WTC11 (cell line): ENCODE results near the gene P2RY11. TPM values are rescaled to one million over a fixed set of nuclear protein-coding genes. Genes with fewer than 3 reads are reported as not detected.

Source experiments
- ATAC-seq: fragments of 200-7000 bp; cut with Tn5 transposase; 2 replicates; pipeline ENCODE4 v1.10.0; 2021; ENCODE audit warnings: mild to moderate bottlenecking, moderate library complexity
- CTCF ChIA-PET: fragments of 300-600 bp; sonication (Branson Sonifier 250); formaldehyde crosslinking; loops from one replicate; lab custom pipeline; 2021; ENCODE audit warnings: antibody characterized with exemption; lab: Charles Lee
- POLR2A ChIA-PET: fragments of 350-600 bp; sonication (Branson Sonifier 250); formaldehyde crosslinking; loops from one replicate; lab custom pipeline; 2021; ENCODE audit warnings: antibody characterized with exemption; lab: Charles Lee
- DNase-seq: peaks from one replicate; pipeline ENCODE4 v3.0.0; 2021; ENCODE audit warnings: low spot score
- H3K27ac Mint-ChIP-seq: 2 replicates; pipeline ENCODE4 v1.8.0; 2021; ENCODE audit warnings: mixed read lengths
- H3K27me3 Mint-ChIP-seq: 2 replicates; pipeline ENCODE4 v1.8.0; 2021; ENCODE audit warnings: low read depth, mild to moderate bottlenecking, moderate library complexity, mixed read lengths
- H3K36me3 Mint-ChIP-seq: 2 replicates; pipeline ENCODE4 v1.8.0; 2021; ENCODE audit warnings: mixed read lengths
- H3K4me1 Mint-ChIP-seq: 2 replicates; pipeline ENCODE4 v1.8.0; 2022; ENCODE audit warnings: mixed read lengths
- H3K4me3 Mint-ChIP-seq: 2 replicates; pipeline ENCODE4 v1.8.0; 2021; ENCODE audit warnings: mild to moderate bottlenecking, moderate library complexity, mixed read lengths
- H3K9me3 Mint-ChIP-seq: 2 replicates; pipeline ENCODE4 v1.8.0; 2021; ENCODE audit warnings: mixed read lengths
- ATF1 ChIP-seq: sonication (generic); formaldehyde crosslinking; IDR thresholded peaks from 2 replicates; pipeline ENCODE4 v1.8.1; 2023; ENCODE audit warnings: mild to moderate bottlenecking, moderate library complexity, missing genetic modification reagents
- FOXJ3 ChIP-seq: sonication (generic); formaldehyde crosslinking; IDR thresholded peaks from 2 replicates; pipeline ENCODE4 v1.9.0; 2021; ENCODE audit warnings: missing genetic modification reagents, mild to moderate bottlenecking, borderline replicate concordance
- FOXK1 ChIP-seq: sonication (generic); formaldehyde crosslinking; IDR thresholded peaks from 2 replicates; pipeline ENCODE4 v1.8.0; 2022; ENCODE audit warnings: mild to moderate bottlenecking, moderate library complexity, missing genetic modification reagents
- GABPB1 ChIP-seq: sonication (generic); formaldehyde crosslinking; IDR thresholded peaks from 2 replicates; pipeline ENCODE4 v1.8.1; 2023; ENCODE audit warnings: mild to moderate bottlenecking, missing genetic modification reagents
- NR2C2 ChIP-seq: sonication (generic); formaldehyde crosslinking; IDR thresholded peaks from 2 replicates; pipeline ENCODE4 v1.8.0; 2022; ENCODE audit warnings: mild to moderate bottlenecking, missing genetic modification reagents
- NR3C1 ChIP-seq: sonication (generic); formaldehyde crosslinking; conservative IDR thresholded peaks from 2 replicates; pipeline ENCODE4 v1.8.1; 2023; ENCODE audit warnings: low read depth, mild to moderate bottlenecking, missing genetic modification reagents
- OVOL2 ChIP-seq: fragments of 250-450 bp; sonication (Bioruptor Pico); IDR thresholded peaks from 2 replicates; pipeline ENCODE4 v1.9.0; 2021; ENCODE audit warnings: mild to moderate bottlenecking, borderline replicate concordance
- PRRX2 ChIP-seq: fragments of 250-450 bp; sonication (Bioruptor Pico); IDR thresholded peaks from 2 replicates; pipeline ENCODE4 v1.8.0; 2021; ENCODE audit warnings: mild to moderate bottlenecking
- ZNF121 ChIP-seq: sonication (generic); formaldehyde crosslinking; IDR thresholded peaks from 2 replicates; pipeline ENCODE4 v1.8.0; 2023; ENCODE audit warnings: missing genetic modification reagents
- ZNF423 ChIP-seq: fragments of 250-450 bp; sonication (Bioruptor Pico); IDR thresholded peaks from 2 replicates; pipeline ENCODE4 v2.1.2; 2022; ENCODE audit warnings: mild to moderate bottlenecking, moderate library complexity
- total RNA-seq: library from RNA; stranded (reverse); gene quantifications from 3 replicates; pipeline ENCODE4 v1.2.3, GENCODE V29; 2021
- TF ChIP-seq, protein P1 (sequence below): sonication (generic); formaldehyde crosslinking; IDR thresholded peaks from 2 replicates; pipeline ENCODE4 v1.8.1; 2023; ENCODE audit warnings: mild to moderate bottlenecking, missing genetic modification reagents
- TF ChIP-seq, protein P2 (sequence below): sonication (generic); formaldehyde crosslinking; IDR thresholded peaks from 2 replicates; pipeline ENCODE4 v1.8.1; 2023; ENCODE audit warnings: mild to moderate bottlenecking, missing genetic modification reagents, borderline replicate concordance
- TF ChIP-seq, protein P3 (sequence below): sonication (generic); formaldehyde crosslinking; IDR thresholded peaks from 2 replicates; pipeline ENCODE4 v1.8.0; 2022; ENCODE audit warnings: mild to moderate bottlenecking, missing genetic modification reagents
- TF ChIP-seq, protein P4 (sequence below): fragments of 250-450 bp; sonication (Bioruptor Pico); IDR thresholded peaks from 2 replicates; pipeline ENCODE4 v1.9.0; 2021; ENCODE audit warnings: mild to moderate bottlenecking
- TF ChIP-seq, protein P5 (sequence below): sonication (generic); formaldehyde crosslinking; IDR thresholded peaks from 2 replicates; pipeline ENCODE4 v1.8.0; 2023; ENCODE audit warnings: mild to moderate bottlenecking, missing genetic modification reagents
- TF ChIP-seq, protein P6 (sequence below): sonication (generic); formaldehyde crosslinking; IDR thresholded peaks from 2 replicates; pipeline ENCODE4 v1.8.0; 2022; ENCODE audit warnings: mild to moderate bottlenecking, missing genetic modification reagents

The P2RY11 gene
- total RNA-seq, 1 experiment from 2014 or later: 21.0 TPM

DNA sequence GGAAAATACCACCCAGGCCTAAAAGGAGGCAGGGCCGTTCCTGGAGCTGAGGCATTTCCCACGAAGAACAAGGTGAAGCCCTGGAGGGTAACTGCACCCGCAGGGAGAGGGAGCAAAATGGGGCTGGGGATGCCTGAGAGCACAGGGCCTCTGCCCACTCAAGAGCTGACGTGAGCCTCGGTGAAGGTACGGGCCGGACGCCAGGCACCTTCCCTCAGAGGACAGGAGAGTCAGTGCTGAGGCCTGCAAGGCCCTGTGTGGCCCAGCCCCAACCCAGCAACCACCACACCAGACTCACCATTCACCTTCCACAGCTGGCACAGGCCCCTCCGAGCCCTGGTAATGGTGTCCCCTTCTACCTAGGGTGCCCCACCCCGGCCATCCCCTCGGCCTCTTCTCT is 47.0 kb downstream of the P2RY11 start (continued):
- TF ChIP-seq, protein P1, sequence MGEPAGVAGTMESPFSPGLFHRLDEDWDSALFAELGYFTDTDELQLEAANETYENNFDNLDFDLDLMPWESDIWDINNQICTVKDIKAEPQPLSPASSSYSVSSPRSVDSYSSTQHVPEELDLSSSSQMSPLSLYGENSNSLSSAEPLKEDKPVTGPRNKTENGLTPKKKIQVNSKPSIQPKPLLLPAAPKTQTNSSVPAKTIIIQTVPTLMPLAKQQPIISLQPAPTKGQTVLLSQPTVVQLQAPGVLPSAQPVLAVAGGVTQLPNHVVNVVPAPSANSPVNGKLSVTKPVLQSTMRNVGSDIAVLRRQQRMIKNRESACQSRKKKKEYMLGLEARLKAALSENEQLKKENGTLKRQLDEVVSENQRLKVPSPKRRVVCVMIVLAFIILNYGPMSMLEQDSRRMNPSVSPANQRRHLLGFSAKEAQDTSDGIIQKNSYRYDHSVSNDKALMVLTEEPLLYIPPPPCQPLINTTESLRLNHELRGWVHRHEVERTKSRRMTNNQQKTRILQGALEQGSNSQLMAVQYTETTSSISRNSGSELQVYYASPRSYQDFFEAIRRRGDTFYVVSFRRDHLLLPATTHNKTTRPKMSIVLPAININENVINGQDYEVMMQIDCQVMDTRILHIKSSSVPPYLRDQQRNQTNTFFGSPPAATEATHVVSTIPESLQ (CRISPR knock-in tag): no peak
- TF ChIP-seq, protein P2, sequence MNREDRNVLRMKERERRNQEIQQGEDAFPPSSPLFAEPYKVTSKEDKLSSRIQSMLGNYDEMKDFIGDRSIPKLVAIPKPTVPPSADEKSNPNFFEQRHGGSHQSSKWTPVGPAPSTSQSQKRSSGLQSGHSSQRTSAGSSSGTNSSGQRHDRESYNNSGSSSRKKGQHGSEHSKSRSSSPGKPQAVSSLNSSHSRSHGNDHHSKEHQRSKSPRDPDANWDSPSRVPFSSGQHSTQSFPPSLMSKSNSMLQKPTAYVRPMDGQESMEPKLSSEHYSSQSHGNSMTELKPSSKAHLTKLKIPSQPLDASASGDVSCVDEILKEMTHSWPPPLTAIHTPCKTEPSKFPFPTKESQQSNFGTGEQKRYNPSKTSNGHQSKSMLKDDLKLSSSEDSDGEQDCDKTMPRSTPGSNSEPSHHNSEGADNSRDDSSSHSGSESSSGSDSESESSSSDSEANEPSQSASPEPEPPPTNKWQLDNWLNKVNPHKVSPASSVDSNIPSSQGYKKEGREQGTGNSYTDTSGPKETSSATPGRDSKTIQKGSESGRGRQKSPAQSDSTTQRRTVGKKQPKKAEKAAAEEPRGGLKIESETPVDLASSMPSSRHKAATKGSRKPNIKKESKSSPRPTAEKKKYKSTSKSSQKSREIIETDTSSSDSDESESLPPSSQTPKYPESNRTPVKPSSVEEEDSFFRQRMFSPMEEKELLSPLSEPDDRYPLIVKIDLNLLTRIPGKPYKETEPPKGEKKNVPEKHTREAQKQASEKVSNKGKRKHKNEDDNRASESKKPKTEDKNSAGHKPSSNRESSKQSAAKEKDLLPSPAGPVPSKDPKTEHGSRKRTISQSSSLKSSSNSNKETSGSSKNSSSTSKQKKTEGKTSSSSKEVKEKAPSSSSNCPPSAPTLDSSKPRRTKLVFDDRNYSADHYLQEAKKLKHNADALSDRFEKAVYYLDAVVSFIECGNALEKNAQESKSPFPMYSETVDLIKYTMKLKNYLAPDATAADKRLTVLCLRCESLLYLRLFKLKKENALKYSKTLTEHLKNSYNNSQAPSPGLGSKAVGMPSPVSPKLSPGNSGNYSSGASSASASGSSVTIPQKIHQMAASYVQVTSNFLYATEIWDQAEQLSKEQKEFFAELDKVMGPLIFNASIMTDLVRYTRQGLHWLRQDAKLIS (CRISPR knock-in tag): no peak

DNA sequence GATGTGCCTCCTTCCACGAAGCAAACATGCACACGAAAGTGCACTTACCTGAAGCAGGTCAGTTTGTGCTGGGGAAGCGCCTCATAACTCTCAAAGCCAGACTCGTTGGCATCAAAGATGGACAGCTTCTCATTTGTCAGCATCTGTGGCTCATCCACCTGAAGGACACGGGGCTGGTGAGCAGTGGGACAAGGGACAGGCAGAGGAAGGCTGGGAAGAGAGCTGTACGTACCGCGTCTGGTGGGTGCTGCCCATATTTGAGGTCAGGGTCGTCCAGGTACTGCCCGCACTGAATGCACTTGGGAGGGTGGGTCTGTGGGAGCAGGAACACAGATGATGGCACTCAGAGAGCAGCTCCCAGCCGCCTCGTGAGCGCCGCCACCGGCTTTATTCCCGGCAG is 48.1 kb downstream of the P2RY11 start:
- H3K27me3 Mint-ChIP-seq: no peaks in the 10 kb centered on the region
- H3K27ac Mint-ChIP-seq: no peak overlapping the region
- H3K4me3 Mint-ChIP-seq: no peak overlapping the region
- no peaks in the 10 kb centered on the region for H3K4me1 Mint-ChIP-seq
- peaks cover 79% of the 10 kb centered on the region for H3K36me3 Mint-ChIP-seq
- POLR2A ChIA-PET: no interaction called here
- no peak for ATAC-seq
- DNase-seq: no peak
- CTCF ChIA-PET: no interaction called here
- TF ChIP-seq ATF1: no peak
- no peak for TF ChIP-seq FOXK1 (CRISPR knock-in tag)
- TF ChIP-seq PRRX2: no peak
- no peak for TF ChIP-seq ZNF423 (CRISPR knock-in tag)
- TF ChIP-seq, protein P3, sequence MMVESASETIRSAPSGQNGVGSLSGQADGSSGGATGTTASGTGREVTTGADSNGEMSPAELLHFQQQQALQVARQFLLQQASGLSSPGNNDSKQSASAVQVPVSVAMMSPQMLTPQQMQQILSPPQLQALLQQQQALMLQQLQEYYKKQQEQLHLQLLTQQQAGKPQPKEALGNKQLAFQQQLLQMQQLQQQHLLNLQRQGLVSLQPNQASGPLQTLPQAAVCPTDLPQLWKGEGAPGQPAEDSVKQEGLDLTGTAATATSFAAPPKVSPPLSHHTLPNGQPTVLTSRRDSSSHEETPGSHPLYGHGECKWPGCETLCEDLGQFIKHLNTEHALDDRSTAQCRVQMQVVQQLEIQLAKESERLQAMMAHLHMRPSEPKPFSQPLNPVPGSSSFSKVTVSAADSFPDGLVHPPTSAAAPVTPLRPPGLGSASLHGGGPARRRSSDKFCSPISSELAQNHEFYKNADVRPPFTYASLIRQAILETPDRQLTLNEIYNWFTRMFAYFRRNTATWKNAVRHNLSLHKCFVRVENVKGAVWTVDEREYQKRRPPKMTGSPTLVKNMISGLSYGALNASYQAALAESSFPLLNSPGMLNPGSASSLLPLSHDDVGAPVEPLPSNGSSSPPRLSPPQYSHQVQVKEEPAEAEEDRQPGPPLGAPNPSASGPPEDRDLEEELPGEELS (CRISPR knock-in tag): no peak
- TF ChIP-seq NR3C1 (CRISPR knock-in tag): no peak
- TF ChIP-seq, protein P4, sequence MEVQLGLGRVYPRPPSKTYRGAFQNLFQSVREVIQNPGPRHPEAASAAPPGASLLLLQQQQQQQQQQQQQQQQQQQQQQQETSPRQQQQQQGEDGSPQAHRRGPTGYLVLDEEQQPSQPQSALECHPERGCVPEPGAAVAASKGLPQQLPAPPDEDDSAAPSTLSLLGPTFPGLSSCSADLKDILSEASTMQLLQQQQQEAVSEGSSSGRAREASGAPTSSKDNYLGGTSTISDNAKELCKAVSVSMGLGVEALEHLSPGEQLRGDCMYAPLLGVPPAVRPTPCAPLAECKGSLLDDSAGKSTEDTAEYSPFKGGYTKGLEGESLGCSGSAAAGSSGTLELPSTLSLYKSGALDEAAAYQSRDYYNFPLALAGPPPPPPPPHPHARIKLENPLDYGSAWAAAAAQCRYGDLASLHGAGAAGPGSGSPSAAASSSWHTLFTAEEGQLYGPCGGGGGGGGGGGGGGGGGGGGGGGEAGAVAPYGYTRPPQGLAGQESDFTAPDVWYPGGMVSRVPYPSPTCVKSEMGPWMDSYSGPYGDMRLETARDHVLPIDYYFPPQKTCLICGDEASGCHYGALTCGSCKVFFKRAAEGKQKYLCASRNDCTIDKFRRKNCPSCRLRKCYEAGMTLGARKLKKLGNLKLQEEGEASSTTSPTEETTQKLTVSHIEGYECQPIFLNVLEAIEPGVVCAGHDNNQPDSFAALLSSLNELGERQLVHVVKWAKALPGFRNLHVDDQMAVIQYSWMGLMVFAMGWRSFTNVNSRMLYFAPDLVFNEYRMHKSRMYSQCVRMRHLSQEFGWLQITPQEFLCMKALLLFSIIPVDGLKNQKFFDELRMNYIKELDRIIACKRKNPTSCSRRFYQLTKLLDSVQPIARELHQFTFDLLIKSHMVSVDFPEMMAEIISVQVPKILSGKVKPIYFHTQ (CRISPR knock-in tag): no peak
- TF ChIP-seq NR2C2 (CRISPR knock-in tag): no peak
- no peak for TF ChIP-seq ZNF121 (CRISPR knock-in tag)
- no peak for TF ChIP-seq FOXJ3 (CRISPR knock-in tag)
- no peak for TF ChIP-seq OVOL2 (CRISPR knock-in tag)
- TF ChIP-seq, protein P5, sequence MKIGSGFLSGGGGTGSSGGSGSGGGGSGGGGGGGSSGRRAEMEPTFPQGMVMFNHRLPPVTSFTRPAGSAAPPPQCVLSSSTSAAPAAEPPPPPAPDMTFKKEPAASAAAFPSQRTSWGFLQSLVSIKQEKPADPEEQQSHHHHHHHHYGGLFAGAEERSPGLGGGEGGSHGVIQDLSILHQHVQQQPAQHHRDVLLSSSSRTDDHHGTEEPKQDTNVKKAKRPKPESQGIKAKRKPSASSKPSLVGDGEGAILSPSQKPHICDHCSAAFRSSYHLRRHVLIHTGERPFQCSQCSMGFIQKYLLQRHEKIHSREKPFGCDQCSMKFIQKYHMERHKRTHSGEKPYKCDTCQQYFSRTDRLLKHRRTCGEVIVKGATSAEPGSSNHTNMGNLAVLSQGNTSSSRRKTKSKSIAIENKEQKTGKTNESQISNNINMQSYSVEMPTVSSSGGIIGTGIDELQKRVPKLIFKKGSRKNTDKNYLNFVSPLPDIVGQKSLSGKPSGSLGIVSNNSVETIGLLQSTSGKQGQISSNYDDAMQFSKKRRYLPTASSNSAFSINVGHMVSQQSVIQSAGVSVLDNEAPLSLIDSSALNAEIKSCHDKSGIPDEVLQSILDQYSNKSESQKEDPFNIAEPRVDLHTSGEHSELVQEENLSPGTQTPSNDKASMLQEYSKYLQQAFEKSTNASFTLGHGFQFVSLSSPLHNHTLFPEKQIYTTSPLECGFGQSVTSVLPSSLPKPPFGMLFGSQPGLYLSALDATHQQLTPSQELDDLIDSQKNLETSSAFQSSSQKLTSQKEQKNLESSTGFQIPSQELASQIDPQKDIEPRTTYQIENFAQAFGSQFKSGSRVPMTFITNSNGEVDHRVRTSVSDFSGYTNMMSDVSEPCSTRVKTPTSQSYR (CRISPR knock-in tag): no peak
- no peak for TF ChIP-seq GABPB1 (CRISPR knock-in tag)
- TF ChIP-seq, protein P6, sequence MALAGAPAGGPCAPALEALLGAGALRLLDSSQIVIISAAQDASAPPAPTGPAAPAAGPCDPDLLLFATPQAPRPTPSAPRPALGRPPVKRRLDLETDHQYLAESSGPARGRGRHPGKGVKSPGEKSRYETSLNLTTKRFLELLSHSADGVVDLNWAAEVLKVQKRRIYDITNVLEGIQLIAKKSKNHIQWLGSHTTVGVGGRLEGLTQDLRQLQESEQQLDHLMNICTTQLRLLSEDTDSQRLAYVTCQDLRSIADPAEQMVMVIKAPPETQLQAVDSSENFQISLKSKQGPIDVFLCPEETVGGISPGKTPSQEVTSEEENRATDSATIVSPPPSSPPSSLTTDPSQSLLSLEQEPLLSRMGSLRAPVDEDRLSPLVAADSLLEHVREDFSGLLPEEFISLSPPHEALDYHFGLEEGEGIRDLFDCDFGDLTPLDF (CRISPR knock-in tag): no peak
- TF ChIP-seq, protein P1 (CRISPR knock-in tag): no peak
- TF ChIP-seq, all 79 proteins: peak for 0
- H3K9me3 Mint-ChIP-seq: no peaks in the 10 kb centered on the region
